ENCODE results near the gene GRHPR.
"Not testable (repeated sequence)": the region's sequence is repeated elsewhere in the genome, so short reads cannot be mapped to it uniquely, and the experiment has no call there.

GRCh38 chr9:37467530-37467929 is 45.0 kb downstream of the GRHPR start:
- not testable (repeated sequence) for TF ChIP-seq CTCF (IDR thresholded peaks at IDR 0.05; ENCODE audit: insufficient read depth, low read depth, low read length); EZH2 (IDR thresholded peaks at IDR 0.05; ENCODE audit: insufficient read depth, low read length)

Data from astrocyte (in vitro differentiated cells and primary cell).